Epidermal melanocyte (primary cell): ENCODE results near the gene CDK15.

Source experiments
- DNase-seq: peaks from one replicate; pipeline ENCODE4 v3.0.0; 2011; ENCODE audit warnings: low spot score; ENCODE audit not compliant: insufficient read length

Gene CDK15

GRCh38 chr2:201937343-201937742 lies 131.0 kb downstream of the CDK15 start:
- DNase-seq: no peak

- DNase-seq: no peak
These were observed 131.9 kb downstream of the CDK15 start for GRCh38 chr2:201938156-201938775.

DNA sequence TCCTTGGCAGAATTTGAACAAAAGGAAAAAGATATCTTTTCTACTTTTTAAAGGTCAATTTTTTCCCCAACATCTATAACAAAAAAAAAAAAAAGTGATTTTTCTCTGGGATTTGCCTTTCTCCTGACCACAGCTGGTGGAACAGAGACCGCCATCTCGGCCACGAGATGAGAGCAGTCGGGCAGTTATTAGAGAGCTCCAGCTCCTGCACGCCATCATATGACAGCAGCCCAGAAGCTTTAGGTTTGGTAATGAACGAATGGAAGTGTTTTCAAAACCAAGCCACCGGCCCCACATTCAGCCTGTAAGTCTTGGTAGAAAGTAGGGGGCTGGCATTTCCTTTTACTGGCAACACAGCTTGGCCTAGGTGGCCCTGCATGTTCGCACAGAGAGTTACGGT lies 132.4 kb downstream of the CDK15 start:
- no peak for DNase-seq

DNA sequence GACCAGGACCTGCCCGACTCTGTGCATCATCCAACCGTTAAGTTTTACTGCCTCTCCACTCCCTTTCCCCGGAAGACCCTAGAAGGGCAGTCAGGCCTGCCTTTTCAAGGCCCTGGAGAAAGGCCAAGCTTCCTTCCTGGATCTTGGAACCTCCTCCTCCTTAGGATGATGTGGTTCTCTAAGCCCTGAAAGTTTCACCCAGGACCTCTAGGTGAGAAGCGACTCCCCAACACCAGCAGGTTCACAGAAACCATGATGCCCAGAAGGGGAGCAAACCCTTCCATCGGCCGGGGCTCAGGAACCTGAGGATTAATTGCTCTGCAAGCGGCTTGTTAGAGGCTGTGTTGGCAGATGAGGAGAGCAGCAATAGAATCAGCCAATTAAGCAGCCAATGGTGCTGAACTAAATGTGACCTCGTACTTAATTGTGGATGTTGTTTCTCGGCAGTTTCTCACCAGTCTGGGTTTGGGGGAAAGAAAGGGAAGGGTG lies 133.2 kb downstream of the CDK15 start:
- no peak for DNase-seq

- no peak for DNase-seq
These were observed 136.2 kb downstream of the CDK15 start for GRCh38 chr2:201942531-201942930.
